ENCODE measurements around the gene SLC29A1.
A peak's percentile ranks its signal among the peaks of the same experiment; 100 is the strongest.

Gene SLC29A1

GRCh38 chr6:44256775-44257024 is 33.3 kb downstream of the SLC29A1 start:
- DNase-seq = no peak

GRCh38 chr6:44257025-44257752 is 33.8 kb downstream of the SLC29A1 start, which contains the start of gene SLC35B2:
Gene SLC35B2 (minus strand): TSS chr6:44257528. CDS start chr6:44257410, 118 bp downstream.
- DNase-seq = peak; percentile 28 to 64

GRCh38 chr6:44257753-44258324 is 34.4 kb downstream of the SLC29A1 start:
- DNase-seq = no peak

DNA sequence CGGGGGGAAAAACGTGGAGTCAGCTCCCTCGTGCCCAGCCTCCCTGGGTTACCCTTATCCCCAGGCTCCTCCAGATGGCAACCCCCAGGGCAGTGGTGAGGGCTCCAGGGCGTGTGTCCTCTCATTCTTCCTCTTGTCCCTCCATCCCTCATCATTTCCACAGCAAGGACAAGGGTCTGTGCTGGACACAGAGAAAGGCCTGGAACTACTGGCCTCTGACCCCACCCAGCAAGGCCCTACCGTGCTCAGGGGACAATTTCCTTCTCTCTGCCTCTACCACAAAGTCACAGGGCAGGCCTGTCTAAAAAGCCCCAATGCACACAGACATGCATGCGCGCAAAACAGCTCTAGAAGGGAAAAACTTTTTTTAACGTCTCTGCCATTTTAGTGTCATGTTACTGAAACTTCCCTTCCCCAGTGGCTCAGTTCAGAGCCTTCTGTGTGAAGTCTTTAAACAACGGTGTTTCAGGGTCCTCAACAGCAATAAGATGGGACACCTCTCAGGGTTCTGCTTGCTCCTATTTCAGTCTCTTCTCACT is 35.0 kb downstream of the SLC29A1 start:
- DNase-seq = no peak

- no peak for DNase-seq
Observed at GRCh38 chr6:44258921-44259320, 35.5 kb downstream of the SLC29A1 start.

- no peak for DNase-seq
Observed at GRCh38 chr6:44260011-44260410, 36.6 kb downstream of the SLC29A1 start.

DNA sequence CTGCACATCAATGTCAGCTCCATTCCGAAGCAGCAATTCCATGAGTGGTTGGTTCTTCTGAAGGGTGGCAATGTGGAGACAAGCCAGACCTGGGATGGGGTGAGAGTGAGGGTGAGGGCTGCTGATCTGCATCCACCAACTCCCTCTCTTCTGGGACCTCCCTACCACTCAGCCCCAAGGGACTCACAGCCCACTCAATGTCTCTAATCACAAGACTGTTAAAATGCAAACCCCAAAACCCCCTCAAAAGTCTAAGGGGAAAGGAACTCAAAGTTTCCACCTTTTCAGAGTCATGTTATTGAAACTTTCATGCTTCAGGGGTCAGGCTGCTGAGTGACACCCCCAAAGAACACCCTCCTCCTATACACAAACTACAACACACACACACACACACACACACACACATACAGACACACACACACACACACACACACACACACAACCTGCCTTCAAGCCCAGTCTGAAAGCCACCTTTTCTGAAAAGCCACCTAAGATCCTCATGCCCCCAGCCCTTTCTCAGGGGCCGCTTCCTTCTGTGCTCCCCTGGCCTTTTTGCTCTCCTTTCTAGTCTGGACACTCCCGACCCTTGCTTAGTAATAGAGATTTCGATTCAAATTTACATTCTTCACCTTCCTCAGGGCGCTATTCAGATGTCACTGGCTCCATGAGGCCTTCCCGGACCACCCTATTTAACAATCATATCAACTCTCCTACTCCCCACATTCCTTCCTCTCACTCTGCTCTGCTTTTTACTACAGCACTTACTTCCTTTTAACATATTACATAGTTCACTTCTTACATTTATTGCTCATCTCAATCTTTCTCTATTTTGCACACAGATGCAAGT is 37.3 kb downstream of the SLC29A1 start:
- DNase-seq = no peak

DNA sequence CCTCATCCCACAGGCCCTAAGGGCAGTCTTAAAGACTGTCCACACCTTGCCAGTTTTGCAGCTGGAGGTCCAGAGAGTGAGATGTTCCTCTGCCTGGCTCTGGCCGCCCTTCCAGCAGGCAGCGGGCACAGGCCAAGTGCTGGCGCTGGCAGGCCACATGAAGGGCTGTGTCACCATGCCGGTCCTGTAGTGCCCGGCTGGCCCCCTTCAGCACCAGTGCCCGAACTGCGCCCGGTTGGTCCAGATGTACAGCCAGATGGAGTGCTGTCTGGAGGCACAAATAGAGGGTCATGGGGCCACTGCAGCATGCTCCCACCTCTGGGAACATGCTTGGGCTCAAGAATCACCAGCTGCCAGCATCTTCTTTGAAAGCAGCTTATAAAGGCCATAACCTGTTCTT is 38.2 kb downstream of the SLC29A1 start:
- DNase-seq = no peak

DNA sequence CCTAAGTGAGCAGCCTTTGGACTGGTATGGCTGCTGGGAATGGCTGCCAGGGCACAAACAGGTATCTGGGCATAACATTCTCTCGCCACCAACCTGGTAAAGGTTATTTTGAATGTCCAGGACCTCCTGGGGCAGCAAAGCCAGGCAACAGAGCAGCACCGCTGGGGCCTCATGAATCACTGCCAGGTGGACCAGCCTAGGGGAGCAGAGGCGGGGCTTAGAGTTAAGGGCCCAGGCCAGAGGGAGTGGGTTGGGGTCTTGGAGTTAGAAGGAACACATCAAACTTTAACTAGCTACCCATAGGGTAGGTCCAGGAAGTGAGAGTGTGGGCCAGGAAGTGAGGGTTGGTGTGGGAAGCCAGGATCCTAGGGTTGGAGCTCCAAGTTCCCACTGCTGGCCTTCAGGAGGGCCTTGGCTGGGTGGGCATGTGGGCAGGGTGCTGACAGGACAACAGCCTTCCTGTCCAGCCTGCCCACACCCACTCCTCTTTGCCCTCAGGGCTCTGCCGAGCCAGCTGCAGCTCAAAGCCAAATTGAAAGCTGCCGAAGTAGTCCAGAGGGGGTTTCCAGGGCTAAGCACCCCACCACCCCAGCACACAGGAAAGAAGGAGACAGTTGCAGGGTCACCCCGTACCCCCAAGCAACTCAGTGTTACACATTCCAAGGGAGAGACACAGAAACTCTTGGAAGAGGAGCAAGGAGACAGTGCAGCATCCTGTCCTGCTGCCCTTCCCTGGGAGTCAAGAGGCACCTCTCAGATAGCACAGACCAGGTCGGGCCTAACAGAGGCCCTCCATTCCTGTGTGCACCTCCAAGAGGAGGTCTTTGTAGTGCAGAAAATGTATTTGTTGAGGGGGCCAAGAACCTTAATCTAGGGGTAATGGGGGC is 39.3 kb downstream of the SLC29A1 start:
- DNase-seq = no peak

GRCh38 chr6:44263354-44264100 is 40.1 kb downstream of the SLC29A1 start:
- no peak for DNase-seq

DNA sequence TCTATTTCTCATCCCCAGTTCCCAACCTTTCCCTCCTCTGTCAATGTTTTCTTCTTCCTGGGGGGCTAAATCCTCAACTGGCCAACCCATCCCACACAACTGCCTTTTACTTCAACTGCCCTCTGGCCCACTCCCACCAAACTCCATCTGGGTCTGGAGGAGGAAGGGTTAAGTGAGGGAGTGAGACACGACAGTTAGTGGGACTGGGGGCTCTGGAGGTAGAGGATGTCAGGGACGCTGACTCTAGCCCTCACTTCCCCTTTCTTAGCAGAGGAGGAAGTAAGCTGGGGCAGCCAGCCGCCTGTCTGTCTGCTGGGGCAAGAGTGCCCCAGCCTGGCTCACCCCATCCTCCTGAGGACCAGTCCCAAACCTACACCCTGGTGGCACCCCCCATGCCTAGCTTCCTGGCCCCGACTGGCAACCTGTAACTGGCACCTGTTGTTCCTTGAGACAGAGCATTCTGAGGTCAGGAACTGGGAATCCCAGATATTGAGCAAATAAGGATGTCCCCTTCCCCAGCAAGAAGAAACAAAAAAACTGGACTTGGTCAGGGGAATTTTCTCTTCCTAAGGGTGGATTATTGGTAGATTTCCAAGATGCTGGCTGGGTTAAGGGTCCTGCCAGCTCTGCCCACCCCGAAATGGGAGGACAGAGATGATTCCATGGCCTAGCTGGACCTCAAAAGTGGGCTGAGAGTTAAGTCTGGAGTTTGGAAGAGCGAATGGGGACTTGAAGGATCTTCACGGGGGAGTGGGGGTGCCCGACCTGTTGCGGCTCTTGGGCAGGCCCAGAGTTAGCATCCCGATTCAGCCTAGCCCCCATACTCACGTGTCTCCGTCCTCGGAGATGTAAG is 41.0 kb downstream of the SLC29A1 start:
- DNase-seq = no peak

- peak; percentile 74 to 87 for DNase-seq
Observed at GRCh38 chr6:44265007-44265721, 41.8 kb downstream of the SLC29A1 start, which contains the start of gene NFKBIE. Gene NFKBIE (minus strand): TSS chr6:44265551. CDS start chr6:44265346, 205 bp downstream.

- no peak for DNase-seq
Observed at GRCh38 chr6:44265722-44266233, 42.4 kb downstream of the SLC29A1 start.

GRCh38 chr6:44266347-44266746 is 43.0 kb downstream of the SLC29A1 start:
- DNase-seq = no peak

- no peak for DNase-seq
Observed at GRCh38 chr6:44267252-44267651, 43.9 kb downstream of the SLC29A1 start.

DNA sequence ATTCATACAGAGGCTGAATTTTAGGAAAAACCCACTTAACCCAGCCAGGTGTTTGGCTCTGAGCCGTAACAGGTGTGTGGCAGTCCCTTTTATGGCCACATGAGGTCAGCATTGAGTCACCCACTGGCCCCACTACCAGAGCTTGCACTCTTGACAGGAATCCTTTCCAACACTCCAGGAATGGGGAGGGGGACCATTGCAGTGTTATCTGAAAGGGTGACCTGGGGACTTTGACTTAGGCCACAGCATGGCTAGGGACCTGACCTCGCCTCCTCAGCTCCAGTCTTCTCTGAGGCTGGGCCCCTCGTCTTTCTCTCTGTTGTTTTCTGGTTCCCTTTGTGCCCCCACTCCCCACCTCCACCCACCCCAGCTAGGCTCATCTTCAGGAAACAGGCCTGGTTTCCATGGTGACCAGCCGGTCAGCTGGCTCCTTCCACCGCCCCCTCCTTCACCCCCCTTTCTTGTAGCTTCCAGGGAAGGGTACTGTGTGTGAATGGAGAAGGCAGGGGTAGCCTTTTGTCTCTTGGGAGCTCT is 44.8 kb downstream of the SLC29A1 start:
- DNase-seq = peak; percentile 32 to 59

DNA sequence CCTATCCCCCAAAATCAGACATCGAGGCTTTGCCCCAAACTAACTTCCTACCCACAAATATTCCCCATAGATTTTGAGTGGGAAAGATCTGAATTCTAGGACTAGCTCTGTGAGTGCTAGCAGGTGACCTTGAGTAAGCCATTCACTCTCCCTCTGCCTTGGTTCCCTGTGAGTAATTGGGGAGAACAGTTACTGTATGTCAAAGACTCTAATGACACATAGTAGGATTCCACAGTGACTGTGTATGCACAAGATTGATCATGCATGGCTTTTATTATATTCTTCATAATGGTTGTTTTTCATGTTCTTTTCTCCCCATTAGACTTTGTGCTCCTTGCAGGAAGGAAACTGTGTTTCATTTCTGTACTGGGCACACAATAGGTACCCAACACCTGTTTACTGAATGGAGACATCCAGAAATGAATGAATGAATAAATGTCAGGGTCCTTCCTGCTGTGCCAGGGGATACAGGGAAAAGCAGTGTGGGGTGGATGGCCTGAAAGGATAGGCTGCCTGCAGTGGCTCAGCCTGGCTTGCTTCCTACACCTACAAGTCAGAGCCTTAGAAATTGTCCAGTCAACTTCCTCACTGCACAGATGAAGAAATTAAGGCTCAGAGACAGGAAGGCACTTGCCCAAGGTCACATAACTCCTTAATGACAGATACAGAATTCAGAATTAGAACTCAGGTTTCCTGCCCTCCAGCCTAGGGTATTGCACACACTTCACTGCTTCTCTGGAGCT is 46.0 kb downstream of the SLC29A1 start:
- DNase-seq = no peak

GRCh38 chr6:44269921-44270525 is 46.6 kb downstream of the SLC29A1 start, which contains the start of gene TMEM151B:
Gene TMEM151B (plus strand): TSS chr6:44270450. CDS start chr6:44270743, 293 bp downstream.
- no peak for DNase-seq
